Measurements from ENCODE around the gene NAMPT.

Gene NAMPT

GRCh38 chr7:106285855-106286492, 1.2 kb upstream of the NAMPT start:
- Histone ChIP-seq H3K27ac (ENCODE audit: low read depth, low read length) (peak overlapping the region; percentile 40), H3F3A (ENCODE audit: control insufficient read depth, insufficient read depth) (no peaks in the 10 kb centered on the region), H3K9me3 (ENCODE audit: control insufficient read depth, insufficient read depth, low read length) (no peaks in the 10 kb centered on the region), H3K79me2 (ENCODE audit: control insufficient read depth, low read length) (peaks cover 33% of the 10 kb centered on the region), H3K9me2 (replicated peaks; ENCODE audit: control insufficient read depth, low read length) (no peaks in the 10 kb centered on the region), H3K4me3 (ENCODE audit: low read length) (peak overlapping the region; percentile 79), H3K27me3 (ENCODE audit: control insufficient read depth, low read length) (peaks cover 9% of the 10 kb centered on the region; the same call in 1 of the 2 replicates), H3K36me3 (ENCODE audit: control insufficient read depth, low read length) (peaks cover 12% of the 10 kb centered on the region), H4K20me1 (ENCODE audit: control insufficient read depth, insufficient read depth, low read depth, low read length) (peaks cover 16% of the 10 kb centered on the region), H3K4me2 (ENCODE audit: low read length) (peak overlapping the region; percentile 79), H3K4me1 (ENCODE audit: control insufficient read depth, low read length) (peaks cover 37% of the 10 kb centered on the region)
- TF ChIP-seq EZH2phosphoT487 (IDR thresholded peaks at IDR 0.05; ENCODE audit: borderline replicate concordance, low read length), result no peak
- TF ChIP-seq, protein P1, sequence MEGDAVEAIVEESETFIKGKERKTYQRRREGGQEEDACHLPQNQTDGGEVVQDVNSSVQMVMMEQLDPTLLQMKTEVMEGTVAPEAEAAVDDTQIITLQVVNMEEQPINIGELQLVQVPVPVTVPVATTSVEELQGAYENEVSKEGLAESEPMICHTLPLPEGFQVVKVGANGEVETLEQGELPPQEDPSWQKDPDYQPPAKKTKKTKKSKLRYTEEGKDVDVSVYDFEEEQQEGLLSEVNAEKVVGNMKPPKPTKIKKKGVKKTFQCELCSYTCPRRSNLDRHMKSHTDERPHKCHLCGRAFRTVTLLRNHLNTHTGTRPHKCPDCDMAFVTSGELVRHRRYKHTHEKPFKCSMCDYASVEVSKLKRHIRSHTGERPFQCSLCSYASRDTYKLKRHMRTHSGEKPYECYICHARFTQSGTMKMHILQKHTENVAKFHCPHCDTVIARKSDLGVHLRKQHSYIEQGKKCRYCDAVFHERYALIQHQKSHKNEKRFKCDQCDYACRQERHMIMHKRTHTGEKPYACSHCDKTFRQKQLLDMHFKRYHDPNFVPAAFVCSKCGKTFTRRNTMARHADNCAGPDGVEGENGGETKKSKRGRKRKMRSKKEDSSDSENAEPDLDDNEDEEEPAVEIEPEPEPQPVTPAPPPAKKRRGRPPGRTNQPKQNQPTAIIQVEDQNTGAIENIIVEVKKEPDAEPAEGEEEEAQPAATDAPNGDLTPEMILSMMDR (IDR thresholded peaks at IDR 0.05; ENCODE audit: low read depth, low read length, poor library complexity, severe bottlenecking), result no peak

- Histone ChIP-seq H3K4me1 (ENCODE audit: control insufficient read depth, low read length) (peaks cover 38% of the 10 kb centered on the region), H3K4me2 (ENCODE audit: low read length) (peak overlapping the region; percentile 79), H3K36me3 (ENCODE audit: control insufficient read depth, low read length) (peaks cover 12% of the 10 kb centered on the region), H4K20me1 (ENCODE audit: control insufficient read depth, insufficient read depth, low read depth, low read length) (peaks cover 18% of the 10 kb centered on the region), H3K27ac (ENCODE audit: low read depth, low read length) (peak overlapping the region; percentile 53), H3K27me3 (ENCODE audit: control insufficient read depth, low read length) (peaks cover 6% of the 10 kb centered on the region; the same call in 1 of the 2 replicates), H3F3A (ENCODE audit: control insufficient read depth, insufficient read depth) (no peaks in the 10 kb centered on the region), H3K9me2 (replicated peaks; ENCODE audit: control insufficient read depth, low read length) (no peaks in the 10 kb centered on the region), H3K9me3 (ENCODE audit: control insufficient read depth, insufficient read depth, low read length) (no peaks in the 10 kb centered on the region), H3K79me2 (ENCODE audit: control insufficient read depth, low read length) (peaks cover 40% of the 10 kb centered on the region), H3K4me3 (ENCODE audit: low read length) (peak overlapping the region; percentile 79)
- TF ChIP-seq, protein P1 (IDR thresholded peaks at IDR 0.05; ENCODE audit: low read depth, low read length, poor library complexity, severe bottlenecking), result no peak
- no peak for TF ChIP-seq EZH2phosphoT487 (IDR thresholded peaks at IDR 0.05; ENCODE audit: borderline replicate concordance, low read length)
Observed at GRCh38 chr7:106285051-106285854, 470 bp upstream of the NAMPT start.

- H3K9me3 ChIP-seq (ENCODE audit: control insufficient read depth, insufficient read depth, low read length), result no peaks in the 10 kb centered on the region
- peaks cover 20% of the 10 kb centered on the region for H4K20me1 ChIP-seq (ENCODE audit: control insufficient read depth, insufficient read depth, low read depth, low read length)
- H3K27me3 ChIP-seq (ENCODE audit: control insufficient read depth, low read length), result no peaks in the 10 kb centered on the region
- H3K9me2 ChIP-seq (replicated peaks; ENCODE audit: control insufficient read depth, low read length), result no peaks in the 10 kb centered on the region
- H3K36me3 ChIP-seq (ENCODE audit: control insufficient read depth, low read length), result peaks cover 15% of the 10 kb centered on the region
- no peak overlapping the region for H3K27ac ChIP-seq (ENCODE audit: low read depth, low read length)
- peaks cover 52% of the 10 kb centered on the region for H3K79me2 ChIP-seq (ENCODE audit: control insufficient read depth, low read length)
- no peaks in the 10 kb centered on the region for H3F3A ChIP-seq (ENCODE audit: control insufficient read depth, insufficient read depth)
- peak overlapping the region; percentile 79 for H3K4me3 ChIP-seq (ENCODE audit: low read length)
- peaks cover 42% of the 10 kb centered on the region for H3K4me1 ChIP-seq (ENCODE audit: control insufficient read depth, low read length)
- TF ChIP-seq EZH2phosphoT487 (IDR thresholded peaks at IDR 0.05; ENCODE audit: borderline replicate concordance, low read length), result no peak
- TF ChIP-seq, protein P1 (IDR thresholded peaks at IDR 0.05; ENCODE audit: low read depth, low read length, poor library complexity, severe bottlenecking), result no peak
- peak overlapping the region; percentile 76 for H3K4me2 ChIP-seq (ENCODE audit: low read length)
Observed at GRCh38 chr7:106283831-106284713, 711 bp downstream of the NAMPT start.
